GM12891 (cell line): ENCODE measurements around the gene ASZ1.

Experiments
- PAX5 ChIP-seq: IDR thresholded peaks from 2 replicates; pipeline ENCODE4 v1.6.1; 2011; ENCODE audit warnings: low read length, moderate library complexity, mild to moderate bottlenecking; ENCODE audit not compliant: insufficient read depth, severe bottlenecking
- POLR2A ChIP-seq: IDR thresholded peaks from 2 replicates; pipeline ENCODE4 v1.6.1; 2011; ENCODE audit warnings: low read depth, low read length, control low read depth
- POLR2AphosphoS5 ChIP-seq: IDR thresholded peaks from 2 replicates; pipeline ENCODE4 v1.6.1; 2011; ENCODE audit warnings: low read depth, low read length, control low read depth
- SPI1 ChIP-seq: IDR thresholded peaks from 2 replicates; pipeline ENCODE4 v1.6.1; 2011; ENCODE audit warnings: low read depth, low read length, control low read depth
- TAF1 ChIP-seq: IDR thresholded peaks from 2 replicates; pipeline ENCODE4 v1.6.1; 2011; ENCODE audit warnings: low read depth, low read length, control low read depth

GRCh38 chr7:117393781-117394180, 33.5 kb downstream of the ASZ1 start:
- TF ChIP-seq POLR2AphosphoS5 (no peak), POLR2A (no peak), SPI1 (no peak), TAF1 (no peak), PAX5 (no peak)
